Heart left ventricle (tissue), 13 donors: ENCODE results near the gene GPBP1.

Experiments used
- POLR2A ChIP-seq, 2 donors: fragments of 450-650 bp; IDR thresholded peaks; one replicate each; pipeline ENCODE4 v1.6.1; 2017; ENCODE audit warnings: antibody characterized with exemption in 2 of 2, mild to moderate bottlenecking in 2 of 2, moderate library complexity in 2 of 2
- TF ChIP-seq, protein P1 (sequence below), 12 donors: fragments of 200-600 bp; sonication (generic) in 4 of 12; IDR thresholded peaks; one replicate each; pipeline versions ENCODE4 v1.5.0 to v1.8.0; 2018 to 2022; ENCODE audit warnings: antibody characterized with exemption in 12 of 12, mild to moderate bottlenecking in 5 of 12
- donor health status: ischemic (EF 13 %, LVEDD 7.1; RV severe dilation, severe dysfunction).
- donor health status: DM: no; HTN: yes; CAD: no.
- donor health status: DM: no; HTN: no; CAD: no.
- donor health status: ischemic (EF 25% LVEDD 6.9; RV normal size, moderate dysfunction).
- donor health status: ischemic (EF 25% LVEDD 5.7; RV mildly dilated, moderate dysfunction).
- donor health status: ischemic (EF 35%, LVEDD 5.7; RV mildly dilated, moderate dysfunction).
- donor health status: nonischemic (EF 11% LVEDD 7.7; RV severe dilation, severe dysfunction).
- donor health status: DM: yes; HTN: yes; CAD: no.
- donor health status: PGD.
- donor health status: ischemic (EF 29% LVEDD 5.4; RV normal size, mild dysfunction).
- donor health status: nonischemic (EF 23%, LVEDD 6.1; RV moderate dilation, normal function).

DNA sequence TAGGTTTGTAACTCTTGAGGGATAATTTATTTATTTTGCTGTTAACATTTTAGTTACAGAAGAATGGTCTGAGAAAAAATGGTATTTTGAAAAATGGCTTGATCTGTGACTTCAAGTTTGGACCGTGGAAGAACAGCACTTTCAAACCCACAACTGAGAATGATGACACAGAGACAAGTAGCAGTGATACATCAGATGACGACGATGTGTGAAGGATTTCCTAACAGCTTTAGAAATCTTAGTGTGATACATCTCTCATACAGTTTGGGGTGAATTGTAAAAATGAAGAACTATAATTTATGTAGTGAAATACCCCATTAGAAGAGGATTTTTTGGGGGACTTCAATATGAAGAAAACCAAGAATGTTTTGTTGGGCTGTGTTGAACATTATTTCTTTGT lies 88.7 kb downstream of the GPBP1 start:
- no peak for TF ChIP-seq POLR2A (IDR thresholded peaks at IDR 0.05)
- TF ChIP-seq, protein P1, sequence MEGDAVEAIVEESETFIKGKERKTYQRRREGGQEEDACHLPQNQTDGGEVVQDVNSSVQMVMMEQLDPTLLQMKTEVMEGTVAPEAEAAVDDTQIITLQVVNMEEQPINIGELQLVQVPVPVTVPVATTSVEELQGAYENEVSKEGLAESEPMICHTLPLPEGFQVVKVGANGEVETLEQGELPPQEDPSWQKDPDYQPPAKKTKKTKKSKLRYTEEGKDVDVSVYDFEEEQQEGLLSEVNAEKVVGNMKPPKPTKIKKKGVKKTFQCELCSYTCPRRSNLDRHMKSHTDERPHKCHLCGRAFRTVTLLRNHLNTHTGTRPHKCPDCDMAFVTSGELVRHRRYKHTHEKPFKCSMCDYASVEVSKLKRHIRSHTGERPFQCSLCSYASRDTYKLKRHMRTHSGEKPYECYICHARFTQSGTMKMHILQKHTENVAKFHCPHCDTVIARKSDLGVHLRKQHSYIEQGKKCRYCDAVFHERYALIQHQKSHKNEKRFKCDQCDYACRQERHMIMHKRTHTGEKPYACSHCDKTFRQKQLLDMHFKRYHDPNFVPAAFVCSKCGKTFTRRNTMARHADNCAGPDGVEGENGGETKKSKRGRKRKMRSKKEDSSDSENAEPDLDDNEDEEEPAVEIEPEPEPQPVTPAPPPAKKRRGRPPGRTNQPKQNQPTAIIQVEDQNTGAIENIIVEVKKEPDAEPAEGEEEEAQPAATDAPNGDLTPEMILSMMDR (IDR thresholded peaks at IDR 0.05), result no peak
